Right lobe of liver (tissue), 6 donors: ENCODE data around the gene CTIF. TPM values are rescaled to one million over a fixed set of nuclear protein-coding genes. Genes with fewer than 3 reads are reported as not detected.

ENCODE experiments used
- ATAC-seq, 4 donors: fragments of 200-7000 bp; cut with Tn5 transposase; one replicate each; pipeline ENCODE4 v1.9.1; 2020; ENCODE audit warnings: mild to moderate bottlenecking in 4 of 4, moderate library complexity in 4 of 4
- DNase-seq, 3 donors: peaks; one replicate each; pipeline ENCODE4 v3.0.0-alpha.2; 2020
- H3K27ac ChIP-seq, 3 donors: fragments of 200-600 bp; one replicate each; pipeline ENCODE4 v1.8.0; 2022
- H3K27me3 ChIP-seq, 2 donors: fragments of 200-600 bp; one replicate each; pipeline ENCODE4 v1.8.0; 2022
- H3K36me3 ChIP-seq, 4 donors: fragments of 200-600 bp; sonication (generic) in 1 of 4; one replicate each; pipeline versions ENCODE4 v1.5.1 to v1.8.0; 2017 to 2022; ENCODE audit warnings: control low read depth in 1 of 4
- H3K4me1 ChIP-seq, 4 donors: fragments of 200-600 bp; sonication (generic) in 1 of 4; one replicate each; pipeline versions ENCODE4 v1.5.1 to v1.8.0; 2017 to 2022; ENCODE audit warnings: control low read depth in 1 of 4
- H3K4me3 ChIP-seq, 3 donors: fragments of 200-600 bp; one replicate each; pipeline ENCODE4 v1.8.0; 2022
- H3K9me3 ChIP-seq, 4 donors: fragments of 200-600 bp; sonication (generic) in 1 of 4; one replicate each; pipeline versions ENCODE4 v1.5.1 to v1.8.0; 2017 to 2022; ENCODE audit warnings: control low read depth in 1 of 4
- CTCF ChIP-seq, 4 donors: fragments of 200-600 bp in 3 of 4; fragments of 450-650 bp in 1 of 4; IDR thresholded peaks; one replicate each; pipeline versions ENCODE4 v1.5.1 to v1.8.0; 2016 to 2022; ENCODE audit warnings: antibody characterized with exemption in 4 of 4, mild to moderate bottlenecking in 2 of 4
- POLR2A ChIP-seq: fragments of 450-650 bp; IDR thresholded peaks from one replicate; pipeline ENCODE4 v1.6.1; 2017; ENCODE audit warnings: antibody characterized with exemption, mild to moderate bottlenecking
- whole genome bisulfite sequencing: methylation state at CpG from one replicate; pipeline ENCODE4 v1.1.6; 2018; ENCODE audit warnings: low coverage, low lambda C conversion rate; ENCODE audit not compliant: insufficient coverage; ENCODE audit errors: missing lambda C conversion rate; 5-methylcytosine and 5-hydroxymethylcytosine counted together
- intact Hi-C, 2 donors: fragments of 100-400 bp; cut with DNase I; formaldehyde crosslinking; loops; one replicate each; pipeline versions ENCODE4 v1.11.2 to v1.14.1; 2022
- total RNA-seq, 6 experiments: library from RNA; depleted of rRNA in 2 of 6; stranded (reverse); fragments of >200 nt in 2 of 6; fragmentation: NEBNext Ultra II Directional in 3 of 6; extraction: Animal tissue kit (Norgen Biotek cat#: 25700) in 3 of 6; gene quantifications; one replicate each; pipeline versions ENCODE4 v1.1.0 to v1.2.4, GENCODE V29; 2016 to 2023
- donor health status: DM: no; HTN: yes; CAD: no.
- donor health status: DM: no; HTN: no; CAD: no.
- donor health status: DM: no; HTN: no; CAD: no.
- donor health status: DM: no; HTN: yes; CAD: no.
- donor health status: DM: no; HTN: yes; CAD: no.

CTIF gene
- total RNA-seq, 6 experiments from 2014 or later: 29.0 to 60.6 (median 43.1) TPM

- TF ChIP-seq CTCF (IDR thresholded peaks at IDR 0.05) (no peak), POLR2A (no peak)
- Histone ChIP-seq H3K27ac (no peak overlapping the region), H3K4me1 (no peaks in the 10 kb centered on the region), H3K36me3 (no peaks in the 10 kb centered on the region), H3K4me3 (no peak overlapping the region), H3K9me3 (no peaks in the 10 kb centered on the region), H3K27me3 (no peaks in the 10 kb centered on the region)
- 63% methylated on average over 8 of the region's 8 CpGs for WGBS
- intact Hi-C loops: no loop called here
- DNase-seq (peak in 1 of 3 donors; percentile 27), ATAC-seq (peak in 1 of 4 donors; percentile 20)
Observed at GRCh38 chr18:48735080-48735676, 196.3 kb downstream of the CTIF start.

- H3K27me3 ChIP-seq: no peaks in the 10 kb centered on the region
- intact Hi-C loops: no loop called here
- no peaks in the 10 kb centered on the region for H3K4me1 ChIP-seq
- no peaks in the 10 kb centered on the region for H3K36me3 ChIP-seq
- ATAC-seq (no peak), DNase-seq (peak in 1 of 3 donors; percentile 2)
- no peak overlapping the region for H3K4me3 ChIP-seq
- no CpG with 5 or more reads among the region's 14 CpGs for WGBS
- no peak overlapping the region for H3K27ac ChIP-seq
- TF ChIP-seq CTCF (IDR thresholded peaks at IDR 0.05) (no peak), POLR2A (no peak)
- no peaks in the 10 kb centered on the region for H3K9me3 ChIP-seq
Observed at GRCh38 chr18:48735681-48736255, 196.9 kb downstream of the CTIF start.

- ATAC-seq (no peak), DNase-seq (peak in 1 of 3 donors; percentile 10)
- Histone ChIP-seq H3K4me1 (no peaks in the 10 kb centered on the region), H3K36me3 (no peaks in the 10 kb centered on the region), H3K27ac (no peak overlapping the region), H3K9me3 (no peaks in the 10 kb centered on the region), H3K4me3 (no peak overlapping the region), H3K27me3 (no peaks in the 10 kb centered on the region)
- intact Hi-C loops: no loop called here
- 88% methylated on average over 5 of the region's 13 CpGs for WGBS
- TF ChIP-seq POLR2A (no peak), CTCF (IDR thresholded peaks at IDR 0.05) (no peak)
Observed at GRCh38 chr18:48736321-48737260, 197.8 kb downstream of the CTIF start.

GRCh38 chr18:48739266-48740067, 200.6 kb downstream of the CTIF start:
- TF ChIP-seq CTCF (IDR thresholded peaks at IDR 0.05) (no peak), POLR2A (no peak)
- Histone ChIP-seq H3K9me3 (no peaks in the 10 kb centered on the region), H3K36me3 (no peaks in the 10 kb centered on the region), H3K4me3 (no peak overlapping the region), H3K27ac (no peak overlapping the region), H3K4me1 (no peaks in the 10 kb centered on the region), H3K27me3 (no peaks in the 10 kb centered on the region)
- peak in 1 of 3 donors; percentile 8 for DNase-seq
- intact Hi-C loops: no loop called here
- WGBS: 71% methylated on average over 7 of the region's 17 CpGs
- no peak for ATAC-seq
